ENCODE results near the gene ACBD3.

ACBD3 gene

DNA sequence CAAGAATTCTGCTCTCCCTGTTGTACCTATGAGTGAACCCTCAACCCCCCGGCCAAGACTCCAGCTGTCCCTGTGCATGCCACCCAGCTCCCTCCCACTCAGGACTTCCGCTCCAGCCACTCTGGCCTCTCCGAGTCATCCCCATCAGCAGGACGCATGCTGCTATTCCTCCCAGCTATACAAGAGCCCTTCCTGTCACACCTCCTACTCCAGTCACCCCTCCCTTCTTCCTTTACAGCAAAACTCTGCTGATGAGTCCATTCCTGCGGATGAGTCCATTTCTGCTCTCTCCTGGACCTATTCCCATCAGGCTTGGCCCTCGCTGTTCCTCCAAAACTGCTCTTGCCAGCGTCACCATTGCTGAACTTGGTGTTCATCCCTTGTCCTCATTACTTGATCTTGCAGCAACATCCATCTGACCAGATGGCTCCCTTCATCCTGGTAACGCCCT is 81.8 kb downstream of the ACBD3 start:
- no peak for DNase-seq (ENCODE audit: low spot score)
- TF ChIP-seq, protein P1, sequence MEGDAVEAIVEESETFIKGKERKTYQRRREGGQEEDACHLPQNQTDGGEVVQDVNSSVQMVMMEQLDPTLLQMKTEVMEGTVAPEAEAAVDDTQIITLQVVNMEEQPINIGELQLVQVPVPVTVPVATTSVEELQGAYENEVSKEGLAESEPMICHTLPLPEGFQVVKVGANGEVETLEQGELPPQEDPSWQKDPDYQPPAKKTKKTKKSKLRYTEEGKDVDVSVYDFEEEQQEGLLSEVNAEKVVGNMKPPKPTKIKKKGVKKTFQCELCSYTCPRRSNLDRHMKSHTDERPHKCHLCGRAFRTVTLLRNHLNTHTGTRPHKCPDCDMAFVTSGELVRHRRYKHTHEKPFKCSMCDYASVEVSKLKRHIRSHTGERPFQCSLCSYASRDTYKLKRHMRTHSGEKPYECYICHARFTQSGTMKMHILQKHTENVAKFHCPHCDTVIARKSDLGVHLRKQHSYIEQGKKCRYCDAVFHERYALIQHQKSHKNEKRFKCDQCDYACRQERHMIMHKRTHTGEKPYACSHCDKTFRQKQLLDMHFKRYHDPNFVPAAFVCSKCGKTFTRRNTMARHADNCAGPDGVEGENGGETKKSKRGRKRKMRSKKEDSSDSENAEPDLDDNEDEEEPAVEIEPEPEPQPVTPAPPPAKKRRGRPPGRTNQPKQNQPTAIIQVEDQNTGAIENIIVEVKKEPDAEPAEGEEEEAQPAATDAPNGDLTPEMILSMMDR (IDR thresholded peaks at IDR 0.05; ENCODE audit: extremely low read depth, insufficient read depth, missing control alignments), result no peak
- in situ Hi-C loops (cut with MboI; ENCODE audit: low pct_unique_long_range_greater_than_20kb, low sequenced_read_pairs, unreplicated experiment), result no loop called here

DNA sequence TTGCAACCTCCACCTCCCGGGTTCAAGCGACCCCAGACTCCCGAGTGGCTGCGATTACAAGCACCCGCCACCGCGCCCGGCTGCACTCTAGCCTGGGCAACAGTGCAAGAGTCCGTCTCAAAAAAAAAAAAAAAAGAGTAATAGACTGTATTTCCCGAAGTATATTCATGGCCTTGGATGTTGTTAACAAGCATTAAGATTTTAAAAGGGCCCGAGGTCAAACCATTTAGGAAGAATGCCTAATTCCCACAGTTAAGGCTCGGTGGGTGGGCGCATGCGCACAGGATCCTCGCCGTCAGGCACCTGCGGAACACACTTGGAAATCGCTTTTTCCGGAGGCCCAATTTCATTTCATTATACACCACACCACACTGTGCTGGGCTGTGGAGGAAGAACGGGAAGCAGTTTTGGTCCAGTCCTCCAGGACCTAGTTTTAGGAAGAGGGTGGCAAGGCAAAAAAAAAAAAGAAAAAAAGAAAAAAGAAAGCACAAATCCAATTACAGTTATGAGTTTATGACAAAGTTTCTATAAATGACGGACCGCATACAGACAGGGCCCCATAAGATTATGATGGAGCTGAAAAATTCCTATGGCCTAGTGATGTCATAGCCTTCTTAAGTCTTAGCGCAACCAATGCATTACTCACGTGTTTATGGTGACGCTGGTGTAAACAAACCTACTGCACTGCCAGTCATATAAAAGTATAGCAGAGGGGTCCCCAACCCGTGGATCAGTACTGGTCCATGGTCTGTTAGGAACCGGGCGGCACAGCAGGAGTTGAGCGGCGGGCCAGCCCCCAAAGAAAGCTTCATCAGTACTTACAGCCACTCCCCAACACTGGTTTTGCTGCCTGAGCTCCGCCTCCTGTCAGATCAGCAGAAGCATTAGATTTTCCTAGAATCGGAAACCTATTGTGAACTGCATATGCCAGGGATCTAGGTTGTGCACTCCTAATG is 85.8 kb downstream of the ACBD3 start:
- in situ Hi-C loops (cut with MboI; ENCODE audit: low pct_unique_long_range_greater_than_20kb, low sequenced_read_pairs, unreplicated experiment), result no loop called here
- no peak for DNase-seq (ENCODE audit: low spot score)
- TF ChIP-seq, protein P1 (IDR thresholded peaks at IDR 0.05; ENCODE audit: extremely low read depth, insufficient read depth, missing control alignments), result no peak

DNA sequence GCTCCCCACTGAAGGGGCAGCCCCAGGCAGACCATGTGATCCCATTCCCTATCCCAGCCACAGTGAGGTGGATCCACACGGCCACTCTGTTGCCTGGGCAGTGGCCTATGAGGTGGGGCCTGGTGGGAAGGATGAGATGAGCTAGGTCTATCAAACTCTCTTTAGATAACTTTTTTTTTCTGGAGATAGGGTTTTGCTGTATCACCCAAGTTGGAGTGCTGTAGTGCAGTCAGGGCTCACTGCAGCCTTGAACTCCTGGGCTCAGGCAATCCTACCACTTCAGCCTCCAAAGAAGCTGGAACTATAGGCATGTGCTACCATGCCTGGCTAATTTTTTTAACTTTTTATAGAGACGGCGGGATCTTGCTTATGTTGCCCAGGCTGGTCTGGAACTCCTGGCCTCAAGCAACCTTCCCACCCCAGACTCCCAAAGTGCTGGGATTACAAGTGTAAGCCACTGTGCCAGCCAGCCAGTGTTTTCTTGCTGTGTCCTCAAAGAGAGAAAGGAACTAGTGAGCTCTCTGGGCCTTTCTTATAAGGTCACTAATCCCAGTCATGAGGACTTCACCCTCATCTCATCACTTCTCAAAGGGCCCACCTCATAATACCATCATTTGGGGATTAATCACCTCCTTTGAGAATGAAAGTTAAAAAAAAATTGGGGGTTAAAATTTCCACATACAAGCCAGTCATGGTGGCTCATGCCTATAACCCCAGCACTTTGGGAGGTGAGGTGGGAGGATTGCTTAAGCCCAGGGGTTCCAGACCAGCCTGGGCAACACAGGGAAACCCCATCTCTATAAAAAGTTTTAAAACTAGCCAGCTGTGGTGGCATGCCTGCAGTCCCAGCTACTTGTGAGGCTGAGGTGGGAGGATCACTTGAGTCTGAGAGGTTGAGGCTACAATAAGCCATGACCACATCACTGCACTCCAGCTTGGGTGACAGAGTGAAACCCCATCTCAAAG is 87.4 kb downstream of the ACBD3 start:
- DNase-seq (ENCODE audit: low spot score), result no peak
- in situ Hi-C loops (cut with MboI; ENCODE audit: low pct_unique_long_range_greater_than_20kb, low sequenced_read_pairs, unreplicated experiment), result no loop called here
- TF ChIP-seq, protein P1 (IDR thresholded peaks at IDR 0.05; ENCODE audit: extremely low read depth, insufficient read depth, missing control alignments), result no peak

DNA sequence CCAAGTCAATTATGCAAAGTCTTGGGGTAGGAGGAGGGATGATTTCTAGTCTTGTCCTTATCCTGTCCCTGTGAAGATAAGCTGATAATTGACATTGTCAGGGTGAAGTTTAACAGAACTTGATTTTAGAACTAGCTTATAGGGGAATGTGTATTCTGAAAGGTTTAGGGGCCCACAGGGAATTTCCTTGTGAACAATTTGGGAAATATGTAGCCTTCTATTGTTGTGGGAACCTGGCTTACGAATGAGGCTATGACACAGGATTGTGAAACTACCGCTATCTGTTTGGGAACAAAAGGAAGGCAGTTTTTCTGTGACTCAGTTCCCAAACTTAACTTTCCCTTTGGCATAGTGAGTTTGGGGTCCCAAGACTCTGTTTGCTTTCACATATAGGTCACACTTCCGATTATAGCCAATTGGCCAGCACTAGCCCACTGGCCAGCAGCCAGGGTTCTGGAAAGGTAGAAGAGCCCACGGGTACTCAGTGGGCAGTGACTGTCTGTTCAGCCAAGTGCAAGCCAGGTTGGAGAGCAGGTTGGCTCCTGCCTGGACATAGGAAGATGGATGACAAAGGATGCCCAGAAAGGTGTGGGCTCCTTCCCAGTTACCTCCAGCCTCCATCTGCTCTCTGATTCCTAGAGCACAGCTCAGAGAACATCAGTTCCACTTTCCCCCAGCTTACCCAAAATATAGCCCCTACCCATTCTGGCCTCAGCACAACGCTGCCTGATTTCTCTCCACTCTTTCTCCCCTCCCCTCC is 88.5 kb downstream of the ACBD3 start:
- no peak for DNase-seq (ENCODE audit: low spot score)
- in situ Hi-C loops (cut with MboI; ENCODE audit: low pct_unique_long_range_greater_than_20kb, low sequenced_read_pairs, unreplicated experiment), result no loop called here
- TF ChIP-seq, protein P1 (IDR thresholded peaks at IDR 0.05; ENCODE audit: extremely low read depth, insufficient read depth, missing control alignments), result no peak

DNA sequence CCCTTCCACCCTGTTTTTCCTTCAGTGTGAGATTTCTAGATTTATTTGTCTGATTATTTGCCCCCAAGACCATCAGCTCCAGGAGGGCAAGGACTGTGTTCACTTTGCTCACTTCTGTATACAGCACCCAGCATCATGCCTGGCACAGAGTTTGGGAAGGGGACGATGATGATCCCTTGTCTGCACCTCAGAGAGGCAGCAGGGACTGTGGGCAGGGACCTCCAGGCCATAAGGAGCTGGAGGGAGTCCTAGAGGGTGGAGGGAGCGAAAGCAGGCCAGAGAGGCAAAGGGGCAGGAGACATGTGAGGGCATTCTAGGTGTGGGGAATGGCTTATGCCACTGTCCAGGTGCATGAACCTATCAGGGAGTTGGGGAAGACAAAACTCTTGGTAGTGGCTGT is 91.3 kb downstream of the ACBD3 start:
- in situ Hi-C loops (cut with MboI; ENCODE audit: low pct_unique_long_range_greater_than_20kb, low sequenced_read_pairs, unreplicated experiment), result no loop called here
- DNase-seq (ENCODE audit: low spot score), result no peak
- TF ChIP-seq, protein P1 (IDR thresholded peaks at IDR 0.05; ENCODE audit: extremely low read depth, insufficient read depth, missing control alignments), result no peak
